Measurements from ENCODE around the gene NHSL1.

Gene NHSL1

DNA sequence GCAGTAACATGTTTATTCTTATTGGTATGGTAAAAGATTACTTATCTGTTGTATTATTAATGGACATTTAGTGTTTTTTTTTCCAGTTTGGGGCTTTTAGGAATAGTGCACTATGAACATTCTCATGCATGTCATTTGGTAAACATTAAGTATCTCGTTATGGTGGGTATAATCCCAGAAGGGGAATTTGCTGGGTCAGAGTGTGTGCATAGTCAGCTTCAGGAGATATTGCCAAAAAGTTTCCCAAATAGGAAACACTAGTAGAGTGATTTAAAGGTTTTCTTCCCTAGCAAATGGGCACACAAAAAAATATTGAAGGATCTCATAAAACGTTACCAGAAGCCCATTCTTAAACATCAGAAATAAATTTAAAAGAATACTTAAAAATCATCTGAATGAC lies 25.2 kb upstream of the NHSL1 start:
- ATAC-seq (ENCODE audit: insufficient read depth, low read depth) (no peak), DNase-seq (no peak)
- Histone ChIP-seq H3K9ac (ENCODE audit: low read depth, low read length) (no peak overlapping the region), H3K4me3 (ENCODE audit: low read depth in 1 of 2, low read length in 2 of 2) (no peak overlapping the region), H4K20me1 (ENCODE audit: insufficient read depth, low read length) (no peaks in the 10 kb centered on the region), H3K79me2 (ENCODE audit: insufficient read depth, low read length) (no peaks in the 10 kb centered on the region), H3K4me1 (ENCODE audit: insufficient read depth, low read length) (no peaks in the 10 kb centered on the region), H3K36me3 (ENCODE audit: insufficient read depth, low read length) (no peaks in the 10 kb centered on the region), H3K27ac (ENCODE audit: low read length) (no peak overlapping the region), H3K9me3 (ENCODE audit: insufficient read depth, low read length, severe bottlenecking) (no peaks in the 10 kb centered on the region), H3K27me3 (ENCODE audit: insufficient read depth, low read length, poor library complexity) (peaks cover 3% of the 10 kb centered on the region), H2AFZ (ENCODE audit: low read depth, low read length) (no peak overlapping the region), H3K4me2 (ENCODE audit: insufficient read depth, low read length) (no peak overlapping the region)
- TF ChIP-seq EZH2 (IDR thresholded peaks at IDR 0.05; ENCODE audit: borderline replicate concordance, low read depth, low read length, severe bottlenecking), result no peak
- TF ChIP-seq, protein P1, sequence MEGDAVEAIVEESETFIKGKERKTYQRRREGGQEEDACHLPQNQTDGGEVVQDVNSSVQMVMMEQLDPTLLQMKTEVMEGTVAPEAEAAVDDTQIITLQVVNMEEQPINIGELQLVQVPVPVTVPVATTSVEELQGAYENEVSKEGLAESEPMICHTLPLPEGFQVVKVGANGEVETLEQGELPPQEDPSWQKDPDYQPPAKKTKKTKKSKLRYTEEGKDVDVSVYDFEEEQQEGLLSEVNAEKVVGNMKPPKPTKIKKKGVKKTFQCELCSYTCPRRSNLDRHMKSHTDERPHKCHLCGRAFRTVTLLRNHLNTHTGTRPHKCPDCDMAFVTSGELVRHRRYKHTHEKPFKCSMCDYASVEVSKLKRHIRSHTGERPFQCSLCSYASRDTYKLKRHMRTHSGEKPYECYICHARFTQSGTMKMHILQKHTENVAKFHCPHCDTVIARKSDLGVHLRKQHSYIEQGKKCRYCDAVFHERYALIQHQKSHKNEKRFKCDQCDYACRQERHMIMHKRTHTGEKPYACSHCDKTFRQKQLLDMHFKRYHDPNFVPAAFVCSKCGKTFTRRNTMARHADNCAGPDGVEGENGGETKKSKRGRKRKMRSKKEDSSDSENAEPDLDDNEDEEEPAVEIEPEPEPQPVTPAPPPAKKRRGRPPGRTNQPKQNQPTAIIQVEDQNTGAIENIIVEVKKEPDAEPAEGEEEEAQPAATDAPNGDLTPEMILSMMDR (IDR thresholded peaks at IDR 0.05; ENCODE audit: borderline replicate concordance, extremely low read depth, low read length, poor library complexity, severe bottlenecking), result no peak

DNA sequence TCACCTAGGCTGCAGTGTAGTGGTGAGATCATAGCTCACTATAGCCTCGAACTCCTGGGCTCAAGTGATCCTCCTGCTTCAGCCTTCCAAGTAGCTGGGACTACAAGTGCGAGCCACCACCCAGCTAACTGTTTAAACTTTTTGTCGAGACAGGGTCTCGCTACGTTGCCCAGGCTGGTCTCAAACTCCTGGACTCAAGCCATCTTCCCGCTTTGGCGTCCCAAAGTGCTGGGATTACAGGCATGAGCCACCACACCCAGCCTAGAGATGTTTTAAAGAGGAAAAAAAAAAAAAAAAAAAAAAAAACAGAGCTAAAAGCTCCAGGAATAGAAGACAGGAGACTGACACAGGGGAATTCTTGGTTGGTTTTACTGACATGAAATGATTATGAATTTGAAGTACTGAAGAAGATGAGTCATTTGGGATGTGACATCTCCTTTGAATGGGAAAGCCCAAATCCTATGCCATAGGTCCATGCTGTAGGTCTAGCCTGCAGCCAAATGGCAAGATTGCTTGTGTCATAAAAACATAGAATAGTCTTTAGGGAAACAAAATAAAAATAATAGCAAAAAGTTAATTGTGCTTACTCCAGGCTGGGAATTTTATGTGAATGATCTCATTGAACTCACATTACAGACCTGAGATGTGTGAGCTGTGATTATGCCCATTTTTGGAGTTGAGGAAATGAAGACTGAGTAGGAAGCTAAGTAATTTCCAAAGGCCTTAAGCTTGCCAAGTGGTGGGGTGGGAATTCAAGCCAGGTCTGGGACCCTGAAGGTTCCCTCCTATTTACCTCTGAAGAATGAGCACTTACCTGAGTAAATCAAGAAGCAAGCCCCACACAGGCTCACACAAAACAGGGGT lies 24.3 kb upstream of the NHSL1 start:
- Histone ChIP-seq H2AFZ (ENCODE audit: low read depth, low read length) (no peak overlapping the region), H3K36me3 (ENCODE audit: insufficient read depth, low read length) (no peaks in the 10 kb centered on the region), H3K9ac (ENCODE audit: low read depth, low read length) (no peak overlapping the region), H3K27ac (ENCODE audit: low read length) (no peak overlapping the region), H3K27me3 (ENCODE audit: insufficient read depth, low read length, poor library complexity) (peaks cover 4% of the 10 kb centered on the region), H4K20me1 (ENCODE audit: insufficient read depth, low read length) (no peaks in the 10 kb centered on the region), H3K79me2 (ENCODE audit: insufficient read depth, low read length) (no peaks in the 10 kb centered on the region), H3K4me3 (ENCODE audit: low read depth in 1 of 2, low read length in 2 of 2) (no peak overlapping the region), H3K4me2 (ENCODE audit: insufficient read depth, low read length) (no peak overlapping the region), H3K9me3 (ENCODE audit: insufficient read depth, low read length, severe bottlenecking) (no peaks in the 10 kb centered on the region), H3K4me1 (ENCODE audit: insufficient read depth, low read length) (no peaks in the 10 kb centered on the region)
- TF ChIP-seq EZH2 (IDR thresholded peaks at IDR 0.05; ENCODE audit: borderline replicate concordance, low read depth, low read length, severe bottlenecking), result no peak
- TF ChIP-seq, protein P1 (IDR thresholded peaks at IDR 0.05; ENCODE audit: borderline replicate concordance, extremely low read depth, low read length, poor library complexity, severe bottlenecking), result no peak
- ATAC-seq (ENCODE audit: insufficient read depth, low read depth), result no peak
- DNase-seq, result no peak

DNA sequence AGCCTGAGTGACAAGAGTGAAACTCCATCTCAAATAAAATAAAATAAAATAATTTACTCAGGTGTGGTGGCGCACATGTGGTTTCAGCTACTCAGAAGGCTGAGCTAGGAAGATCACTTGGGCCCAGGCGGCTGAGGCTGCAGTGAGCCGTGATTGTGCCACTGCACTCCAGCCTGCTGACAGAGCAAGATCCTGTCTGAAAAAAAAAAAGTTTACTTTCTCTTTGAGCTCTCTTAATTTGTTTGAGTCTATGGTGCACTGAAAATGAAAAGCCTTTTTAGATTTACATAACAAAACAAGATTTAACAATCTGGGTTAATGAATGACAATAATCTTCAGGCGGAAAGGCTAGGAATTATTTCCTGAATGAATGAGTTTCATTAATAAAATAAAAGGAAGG lies 23.3 kb upstream of the NHSL1 start:
- Histone ChIP-seq H3K9me3 (ENCODE audit: insufficient read depth, low read length, severe bottlenecking) (peaks cover 1% of the 10 kb centered on the region), H4K20me1 (ENCODE audit: insufficient read depth, low read length) (no peaks in the 10 kb centered on the region), H3K4me3 (ENCODE audit: low read depth in 1 of 2, low read length in 2 of 2) (no peak overlapping the region), H3K36me3 (ENCODE audit: insufficient read depth, low read length) (no peaks in the 10 kb centered on the region), H3K27me3 (ENCODE audit: insufficient read depth, low read length, poor library complexity) (peaks cover 4% of the 10 kb centered on the region), H3K9ac (ENCODE audit: low read depth, low read length) (no peak overlapping the region), H3K4me1 (ENCODE audit: insufficient read depth, low read length) (no peaks in the 10 kb centered on the region), H3K4me2 (ENCODE audit: insufficient read depth, low read length) (no peak overlapping the region), H2AFZ (ENCODE audit: low read depth, low read length) (no peak overlapping the region), H3K79me2 (ENCODE audit: insufficient read depth, low read length) (no peaks in the 10 kb centered on the region), H3K27ac (ENCODE audit: low read length) (no peak overlapping the region)
- TF ChIP-seq, protein P1 (IDR thresholded peaks at IDR 0.05; ENCODE audit: borderline replicate concordance, extremely low read depth, low read length, poor library complexity, severe bottlenecking), result no peak
- no peak for TF ChIP-seq EZH2 (IDR thresholded peaks at IDR 0.05; ENCODE audit: borderline replicate concordance, low read depth, low read length, severe bottlenecking)
- DNase-seq, result no peak
- ATAC-seq (ENCODE audit: insufficient read depth, low read depth), result no peak
